HAP-1 (cell line): ENCODE results near the gene NDUFB8.

ENCODE experiments used
- DNase-seq, 2 experiments: peaks; one replicate each; pipeline ENCODE4 v3.0.0-alpha.2; 2016 to 2020; ENCODE audit warnings: low spot score in 2 of 2
- H3K27me3 ChIP-seq: fragments of 250-450 bp; sonication (Bioruptor Pico); 2 replicates; pipeline ENCODE4 v1.5.1; 2020; ENCODE audit warnings: low read depth, mild to moderate bottlenecking, moderate library complexity
- H3K36me3 ChIP-seq: fragments of 250-450 bp; sonication (Bioruptor Pico); replicated peaks from 2 replicates; pipeline ENCODE4 v1.5.1; 2020; ENCODE audit warnings: mild to moderate bottlenecking
- H3K4me1 ChIP-seq: fragments of 250-450 bp; sonication (Bioruptor Pico); 2 replicates; pipeline ENCODE4 v1.5.1; 2020; ENCODE audit warnings: mild to moderate bottlenecking
- H3K4me3 ChIP-seq: fragments of 250-450 bp; sonication (Bioruptor Pico); 2 replicates; pipeline ENCODE4 v1.5.1; 2020; ENCODE audit warnings: mild to moderate bottlenecking, moderate library complexity
- H3K9me3 ChIP-seq: fragments of 250-450 bp; sonication (Bioruptor Pico); 2 replicates; pipeline ENCODE4 v1.5.1; 2020; ENCODE audit warnings: mild to moderate bottlenecking, moderate library complexity
- in situ Hi-C: fragments of 300-500 bp; cut with MboI; formaldehyde crosslinking; loops from 3 replicates; pipeline ENCODE4 v1.14.3; 2020; ENCODE audit warnings: low sequenced_read_pairs, inconsistent platforms, mixed read lengths

The NDUFB8 gene

DNA sequence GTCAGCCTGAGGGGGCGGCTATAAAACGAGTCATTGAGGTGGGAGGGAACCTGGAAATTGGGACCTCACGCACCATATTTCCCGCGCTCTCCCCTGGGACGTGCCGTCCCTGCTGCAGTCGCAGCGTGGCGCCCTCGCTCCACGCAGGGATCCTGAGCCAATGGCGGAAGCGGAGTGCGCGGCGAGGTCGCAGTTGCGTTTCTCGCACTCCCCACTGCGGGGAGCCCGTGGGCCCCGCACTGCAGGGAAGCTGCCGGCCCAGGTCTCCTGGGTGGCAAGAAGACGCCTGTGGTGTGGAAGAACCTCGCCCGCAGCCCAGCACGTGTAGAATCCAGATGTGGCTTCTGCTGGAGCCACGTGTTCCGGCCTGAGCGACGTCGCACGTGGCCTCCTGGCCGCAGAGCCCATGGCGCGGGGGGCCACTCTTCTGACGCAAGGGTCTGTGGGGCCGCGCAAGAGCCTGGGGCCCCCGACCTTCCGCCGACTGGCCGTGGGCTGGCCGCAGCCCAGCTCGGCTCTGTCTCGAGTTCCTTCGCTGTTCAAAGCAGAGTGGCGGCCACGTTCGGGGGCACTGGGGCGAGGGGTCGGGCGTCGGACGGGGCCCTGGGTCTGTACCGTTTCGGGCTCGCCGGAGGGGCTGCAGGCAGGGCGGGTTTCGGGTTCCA, 32.5 kb upstream of the NDUFB8 start:
- in situ Hi-C loops: loop anchor here (5.0 kb wide), 3 partner anchors 180 to 450 kb away; no protein-coding TSS in a partner anchor
- Histone ChIP-seq H3K4me3 (no peak overlapping the region), H3K36me3 (no peaks in the 10 kb centered on the region), H3K4me1 (no peaks in the 10 kb centered on the region), H3K27me3 (peaks cover 9% of the 10 kb centered on the region; the same call in 1 of the 2 replicates), H3K9me3 (no peaks in the 10 kb centered on the region)
- peak; percentile 74 to 89 for DNase-seq

- H3K4me1 ChIP-seq: no peaks in the 10 kb centered on the region
- H3K36me3 ChIP-seq: no peaks in the 10 kb centered on the region
- in situ Hi-C loops: loop anchor here (5.0 kb wide), 3 partner anchors 181 to 451 kb away; no protein-coding TSS in a partner anchor
- no peaks in the 10 kb centered on the region for H3K9me3 ChIP-seq
- H3K27me3 ChIP-seq: peaks cover 3% of the 10 kb centered on the region; the same call in 1 of the 2 replicates
- no peak overlapping the region for H3K4me3 ChIP-seq
- DNase-seq: no peak
Observed at GRCh38 chr10:100561005-100561404, 31.3 kb upstream of the NDUFB8 start.

- Histone ChIP-seq H3K36me3 (no peaks in the 10 kb centered on the region), H3K9me3 (no peaks in the 10 kb centered on the region), H3K27me3 (peaks cover under 1% of the 10 kb centered on the region; the same call in 1 of the 2 replicates), H3K4me3 (no peak overlapping the region), H3K4me1 (no peaks in the 10 kb centered on the region)
- no peak for DNase-seq
- in situ Hi-C loops: loop anchor here (5.0 kb wide), 3 partner anchors 182 to 452 kb away; no protein-coding TSS in a partner anchor
Observed at GRCh38 chr10:100560248-100560647, 30.6 kb upstream of the NDUFB8 start.

GRCh38 chr10:100554902-100555301, 25.2 kb upstream of the NDUFB8 start:
- Histone ChIP-seq H3K36me3 (peaks cover 7% of the 10 kb centered on the region), H3K9me3 (no peaks in the 10 kb centered on the region), H3K4me3 (no peak overlapping the region), H3K27me3 (no peaks in the 10 kb centered on the region), H3K4me1 (no peaks in the 10 kb centered on the region)
- DNase-seq: no peak
- in situ Hi-C loops: no loop called here

GRCh38 chr10:100553929-100554328, 24.3 kb upstream of the NDUFB8 start:
- H3K9me3 ChIP-seq: no peaks in the 10 kb centered on the region
- H3K4me1 ChIP-seq: no peaks in the 10 kb centered on the region
- in situ Hi-C loops: no loop called here
- peaks cover 13% of the 10 kb centered on the region for H3K36me3 ChIP-seq
- no peaks in the 10 kb centered on the region for H3K27me3 ChIP-seq
- no peak for DNase-seq
- no peak overlapping the region for H3K4me3 ChIP-seq

DNA sequence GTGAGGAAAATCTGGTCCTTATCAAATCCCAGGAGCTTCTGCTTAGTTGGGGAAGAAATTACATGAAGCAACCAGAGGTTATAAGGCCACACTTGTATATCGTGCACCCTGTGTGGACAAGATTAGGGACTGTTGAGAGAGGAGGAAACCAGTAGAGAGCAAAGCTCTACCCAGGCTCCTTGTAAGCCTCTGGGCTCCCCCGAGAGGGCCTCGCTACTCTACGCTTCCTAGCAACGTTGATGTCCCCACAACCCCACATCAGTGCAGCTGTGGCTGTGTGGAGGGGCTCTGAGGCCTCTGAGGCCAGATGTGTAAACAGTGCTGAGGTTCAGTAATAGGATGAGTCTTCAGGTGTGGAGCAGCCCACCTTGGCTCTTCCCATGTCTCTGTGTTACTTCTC, 22.1 kb upstream of the NDUFB8 start:
- DNase-seq: no peak
- H3K36me3 ChIP-seq: peaks cover 35% of the 10 kb centered on the region
- no peaks in the 10 kb centered on the region for H3K9me3 ChIP-seq
- no peaks in the 10 kb centered on the region for H3K27me3 ChIP-seq
- H3K4me3 ChIP-seq: no peak overlapping the region
- in situ Hi-C loops: no loop called here
- no peaks in the 10 kb centered on the region for H3K4me1 ChIP-seq

DNA sequence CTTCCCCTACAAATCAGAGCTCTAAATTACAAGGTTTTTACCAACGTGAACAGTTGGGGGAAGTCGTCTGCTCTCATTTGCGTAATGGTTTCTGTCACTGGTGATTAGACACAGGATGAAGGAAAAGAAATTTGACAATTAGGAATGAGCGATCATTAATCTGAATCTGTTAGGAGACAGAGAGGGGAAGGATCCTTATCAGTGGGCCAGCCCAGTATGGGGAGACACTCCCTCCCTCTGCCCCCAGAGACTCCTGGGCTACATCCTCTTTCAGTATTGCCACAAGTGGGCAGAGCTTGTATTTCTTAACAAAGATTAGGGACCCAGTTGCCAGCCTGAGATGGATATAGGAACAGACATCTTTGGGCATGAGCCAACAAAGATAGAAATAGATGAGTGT, 21.5 kb upstream of the NDUFB8 start:
- Histone ChIP-seq H3K27me3 (no peaks in the 10 kb centered on the region), H3K9me3 (no peaks in the 10 kb centered on the region), H3K4me1 (no peaks in the 10 kb centered on the region), H3K36me3 (peaks cover 35% of the 10 kb centered on the region), H3K4me3 (no peak overlapping the region)
- DNase-seq: no peak
- in situ Hi-C loops: no loop called here

DNA sequence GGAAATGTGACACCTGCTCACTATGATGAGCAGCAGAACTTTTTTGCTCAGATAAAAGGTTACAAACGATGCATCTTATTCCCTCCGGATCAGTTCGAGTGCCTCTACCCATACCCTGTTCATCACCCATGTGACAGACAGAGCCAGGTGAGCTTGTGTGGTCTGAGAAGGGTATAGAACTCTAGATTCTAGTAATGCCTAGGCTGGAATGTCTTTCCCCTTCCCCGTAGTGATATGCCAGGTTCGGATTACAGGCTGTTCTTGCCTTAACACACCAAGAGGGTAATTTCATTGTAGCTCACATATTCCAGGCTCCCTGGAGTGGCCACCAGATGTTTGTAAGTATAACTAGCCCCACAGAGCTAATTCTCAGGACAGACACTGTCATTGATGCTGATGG, 15.3 kb upstream of the NDUFB8 start:
- H3K9me3 ChIP-seq: no peaks in the 10 kb centered on the region
- in situ Hi-C loops: no loop called here
- no peak overlapping the region for H3K4me3 ChIP-seq
- no peak for DNase-seq
- no peaks in the 10 kb centered on the region for H3K27me3 ChIP-seq
- H3K36me3 ChIP-seq: peaks cover 75% of the 10 kb centered on the region
- H3K4me1 ChIP-seq: no peaks in the 10 kb centered on the region

GRCh38 chr10:100537475-100537874, 7.8 kb upstream of the NDUFB8 start:
- no peak overlapping the region for H3K4me3 ChIP-seq
- H3K4me1 ChIP-seq: peaks cover 17% of the 10 kb centered on the region
- H3K9me3 ChIP-seq: no peaks in the 10 kb centered on the region
- no peaks in the 10 kb centered on the region for H3K27me3 ChIP-seq
- peaks cover 36% of the 10 kb centered on the region for H3K36me3 ChIP-seq
- no peak for DNase-seq
- in situ Hi-C loops: no loop called here

GRCh38 chr10:100535715-100536353, 6.2 kb upstream of the NDUFB8 start, which contains the start of gene HIF1AN:
Gene HIF1AN, plus strand, starts transcription at chr10:100535943. Its CDS starts 16 bp downstream, at chr10:100535959.
- Histone ChIP-seq H3K4me1 (peaks cover 17% of the 10 kb centered on the region), H3K4me3 (peak within 1 kb of the TSS; percentile 88), H3K36me3 (peaks cover 26% of the 10 kb centered on the region), H3K27me3 (no peaks in the 10 kb centered on the region), H3K9me3 (no peaks in the 10 kb centered on the region)
- in situ Hi-C loops: no loop called here
- DNase-seq: peak; percentile 85 to 92

- DNase-seq: no peak
- Histone ChIP-seq H3K4me1 (peaks cover 19% of the 10 kb centered on the region), H3K27me3 (no peaks in the 10 kb centered on the region), H3K36me3 (peaks cover 21% of the 10 kb centered on the region), H3K9me3 (no peaks in the 10 kb centered on the region), H3K4me3 (peak overlapping the region; percentile 88)
- in situ Hi-C loops: no loop called here
Observed at GRCh38 chr10:100535338-100535714, 5.7 kb upstream of the NDUFB8 start.

DNA sequence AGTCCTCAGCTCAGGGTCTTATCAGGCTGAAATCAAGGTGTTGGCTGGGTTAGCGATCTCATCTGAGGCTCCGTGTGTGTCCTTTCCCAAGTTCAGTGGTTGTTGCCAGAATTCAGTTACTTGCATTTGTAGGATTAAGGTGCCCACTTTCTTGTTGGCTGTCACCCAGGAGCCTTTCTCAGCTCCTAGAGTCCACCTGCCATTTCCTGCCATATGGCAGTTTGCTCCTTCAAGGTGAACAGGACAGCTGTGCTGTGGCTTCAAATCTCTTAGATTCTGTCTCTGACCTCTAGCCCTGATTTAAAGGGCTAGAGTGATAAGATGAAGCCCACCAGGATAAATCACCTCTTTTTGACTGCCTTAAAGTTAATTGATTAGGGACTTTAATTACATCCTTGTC, 5.1 kb upstream of the NDUFB8 start:
- H3K4me3 ChIP-seq: no peak overlapping the region
- no peaks in the 10 kb centered on the region for H3K9me3 ChIP-seq
- no peak for DNase-seq
- peaks cover 24% of the 10 kb centered on the region for H3K4me1 ChIP-seq
- in situ Hi-C loops: no loop called here
- H3K36me3 ChIP-seq: peaks cover 20% of the 10 kb centered on the region
- H3K27me3 ChIP-seq: no peaks in the 10 kb centered on the region

DNA sequence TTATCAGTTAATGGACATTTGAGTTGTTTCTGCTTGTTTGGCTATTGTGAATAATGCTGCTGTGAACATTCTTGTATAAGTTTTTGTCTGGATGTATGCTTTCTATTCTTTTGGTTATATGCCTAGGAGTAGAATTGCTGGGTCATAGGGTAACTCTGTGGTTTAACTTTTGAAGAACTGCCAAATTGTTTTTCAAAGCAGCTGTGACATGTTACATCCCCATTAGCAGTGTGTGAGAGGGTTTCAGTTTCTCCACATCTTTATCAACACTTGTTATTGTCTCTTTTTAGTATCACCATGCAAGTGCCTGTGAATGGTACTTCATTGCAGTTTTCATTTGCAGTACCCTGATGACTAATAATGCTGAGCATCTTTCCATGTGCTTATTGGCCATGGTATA, 2.1 kb upstream of the NDUFB8 start:
- Histone ChIP-seq H3K4me1 (peaks cover 19% of the 10 kb centered on the region), H3K36me3 (peaks cover 8% of the 10 kb centered on the region), H3K27me3 (no peaks in the 10 kb centered on the region), H3K4me3 (no peak overlapping the region), H3K9me3 (no peaks in the 10 kb centered on the region)
- in situ Hi-C loops: no loop called here
- DNase-seq: no peak

DNA sequence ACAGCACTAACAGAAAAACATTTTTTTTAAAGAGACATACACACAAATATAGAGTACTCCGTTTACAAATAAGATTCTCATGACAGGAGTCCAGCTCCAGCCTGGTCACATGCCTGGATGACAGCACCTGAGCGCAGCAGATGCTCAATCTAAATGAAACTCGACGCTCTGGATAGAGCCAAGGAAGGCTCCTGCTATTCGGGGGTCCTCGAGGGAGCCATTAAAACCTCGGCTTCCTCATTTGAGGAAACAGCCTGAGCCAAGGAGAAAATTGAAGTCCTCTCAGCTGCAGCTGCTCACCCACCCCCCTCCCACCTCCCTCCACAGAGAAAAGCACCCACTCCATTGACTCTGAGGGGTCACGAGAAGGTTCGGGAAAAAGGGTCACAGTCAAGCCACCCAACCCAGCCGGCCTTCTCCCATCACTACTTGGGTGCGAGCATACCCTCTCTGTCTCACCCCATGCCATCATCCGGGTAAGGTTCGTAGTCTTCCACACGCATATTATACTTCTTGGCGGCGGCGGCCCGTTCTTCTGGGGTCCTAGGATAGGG, 673 bp downstream of the NDUFB8 start:
- Histone ChIP-seq H3K4me3 (peak overlapping the region; percentile 80), H3K27me3 (no peaks in the 10 kb centered on the region), H3K9me3 (no peaks in the 10 kb centered on the region), H3K4me1 (peaks cover 14% of the 10 kb centered on the region), H3K36me3 (peaks cover 29% of the 10 kb centered on the region)
- peak in 1 of 2 experiments; percentile 37 for DNase-seq
- in situ Hi-C loops: no loop called here
